GM18951 (cell line): Measurements from ENCODE around the gene DLG4.

Experiments used
- POLR2A ChIP-seq: IDR thresholded peaks from 4 replicates; pipeline ENCODE4 v1.6.1; 2011; ENCODE audit warnings: mild to moderate bottlenecking; ENCODE audit not compliant: insufficient read length, insufficient read depth; ENCODE audit errors: extremely low read depth
- in situ Hi-C: fragments of 300-500 bp; cut with MboI; formaldehyde crosslinking; loops from one replicate; pipeline ENCODE4 v1.12.0; 2022; ENCODE audit warnings: low sequenced_read_pairs, mixed read lengths, inconsistent platforms; ENCODE audit not compliant: unreplicated experiment

Gene DLG4

DNA sequence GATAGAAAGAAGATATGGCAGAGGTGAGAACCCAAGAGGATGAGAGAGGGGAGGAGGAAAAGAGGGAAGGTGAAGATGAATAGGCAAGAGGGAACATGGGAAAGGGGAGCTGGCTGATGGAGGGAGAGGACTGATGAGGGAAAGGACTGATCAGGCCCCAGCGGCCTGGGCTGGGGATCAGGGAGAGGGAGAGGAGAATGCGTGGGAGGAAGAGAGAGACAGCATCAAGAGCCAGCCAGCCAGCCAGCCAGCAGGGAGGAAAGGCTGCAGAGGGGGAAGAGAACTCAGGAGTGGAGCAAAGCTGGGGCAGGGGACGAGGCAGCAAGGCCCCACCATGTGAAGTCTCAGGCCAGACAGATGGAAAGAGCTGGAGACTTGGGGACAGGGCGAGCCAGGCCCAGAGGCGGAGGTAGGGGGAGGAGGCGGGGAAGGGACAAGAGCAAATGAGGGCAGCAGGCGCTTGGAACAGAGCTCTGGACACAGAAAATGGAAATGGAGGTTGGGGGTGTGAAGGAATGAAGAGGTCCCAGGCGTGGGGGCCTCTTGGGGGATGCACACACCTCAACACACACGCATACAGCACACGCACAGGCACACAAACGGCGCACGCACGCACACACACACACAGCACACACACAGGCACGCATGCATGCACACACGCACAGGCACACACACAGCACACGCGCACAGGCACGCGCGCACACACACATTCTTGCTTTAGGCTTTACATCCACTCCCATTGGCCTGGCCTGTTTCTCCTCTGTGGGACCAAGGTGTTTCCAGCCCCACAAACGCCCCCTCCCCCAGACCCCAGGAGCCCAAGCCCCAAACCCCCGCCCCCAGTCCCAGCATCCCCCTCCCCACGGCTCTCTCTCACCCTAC lies 12.3 kb downstream of the DLG4 start:
- no peak for TF ChIP-seq POLR2A
- in situ Hi-C loops = no loop called here

DNA sequence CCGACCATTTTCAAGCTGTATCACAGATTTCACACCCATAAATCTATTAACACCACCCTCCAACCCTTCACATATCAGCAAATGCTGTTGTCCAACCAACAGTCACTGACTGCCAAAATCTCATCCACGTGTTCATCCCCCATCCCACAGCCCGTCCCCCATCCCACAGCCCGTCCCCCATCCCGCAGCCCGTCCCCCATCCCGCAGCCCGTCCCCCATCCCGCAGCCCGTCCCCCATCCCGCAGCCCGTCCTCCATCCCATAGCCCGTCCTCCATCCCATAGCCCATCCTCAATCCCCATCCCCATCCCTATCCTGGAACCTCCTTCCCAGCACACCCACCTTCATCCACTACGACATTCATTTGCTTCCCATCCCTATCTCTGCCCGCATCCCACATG lies 14.1 kb downstream of the DLG4 start:
- in situ Hi-C loops = no loop called here
- no peak for TF ChIP-seq POLR2A

DNA sequence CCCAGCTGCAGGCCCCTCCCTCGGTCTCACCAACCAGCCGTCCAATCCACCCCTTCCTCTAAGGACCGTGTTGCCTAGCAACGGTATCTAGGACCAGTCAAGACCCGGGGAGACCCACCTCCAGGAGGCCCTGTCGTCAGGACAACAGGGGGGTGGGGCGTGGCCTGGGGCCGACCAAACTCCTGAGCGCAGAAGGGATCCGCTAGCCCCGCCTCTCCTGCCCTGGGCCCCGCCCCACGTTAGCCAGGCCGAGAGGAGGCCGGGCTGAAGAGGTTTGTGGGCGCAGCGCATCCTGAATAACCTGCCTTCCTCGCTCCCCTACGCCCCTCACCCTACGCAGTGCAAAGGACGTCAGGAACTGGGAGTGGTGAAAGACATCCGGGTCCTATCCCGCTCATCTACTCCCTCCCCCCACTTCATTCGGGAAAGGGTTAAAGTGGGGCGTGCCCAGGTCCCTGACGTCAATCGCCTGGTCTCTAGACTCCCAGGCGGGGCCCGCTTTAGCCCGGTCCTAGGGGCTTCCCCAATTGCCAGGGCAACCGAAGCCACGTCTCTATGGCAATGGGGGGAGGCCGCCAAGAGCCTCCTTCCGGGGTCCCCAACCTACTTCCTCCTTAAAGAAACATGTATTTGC lies 14.7 kb downstream of the DLG4 start:
- TF ChIP-seq POLR2A = peak; percentile 31
- in situ Hi-C loops = no loop called here

DNA sequence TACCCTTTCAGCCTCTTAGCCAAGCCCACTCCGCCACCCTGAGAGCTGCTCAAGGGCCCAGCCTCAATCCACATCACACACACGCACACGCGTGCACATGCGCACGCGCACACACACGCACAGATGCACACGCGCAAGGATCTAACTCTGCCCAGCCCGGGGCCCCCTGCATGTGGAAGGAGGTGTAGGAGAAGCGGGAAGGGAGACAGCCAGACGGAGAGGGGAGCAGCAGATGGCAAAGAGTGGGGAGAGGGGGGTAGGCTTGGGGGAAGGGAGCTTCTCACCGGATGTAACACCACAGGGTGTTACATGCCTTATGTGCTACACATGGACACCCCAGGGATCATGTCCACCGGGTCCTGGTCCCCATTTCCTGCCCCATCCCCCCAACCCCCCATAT lies 15.3 kb downstream of the DLG4 start:
- TF ChIP-seq POLR2A = no peak
- in situ Hi-C loops = no loop called here

DNA sequence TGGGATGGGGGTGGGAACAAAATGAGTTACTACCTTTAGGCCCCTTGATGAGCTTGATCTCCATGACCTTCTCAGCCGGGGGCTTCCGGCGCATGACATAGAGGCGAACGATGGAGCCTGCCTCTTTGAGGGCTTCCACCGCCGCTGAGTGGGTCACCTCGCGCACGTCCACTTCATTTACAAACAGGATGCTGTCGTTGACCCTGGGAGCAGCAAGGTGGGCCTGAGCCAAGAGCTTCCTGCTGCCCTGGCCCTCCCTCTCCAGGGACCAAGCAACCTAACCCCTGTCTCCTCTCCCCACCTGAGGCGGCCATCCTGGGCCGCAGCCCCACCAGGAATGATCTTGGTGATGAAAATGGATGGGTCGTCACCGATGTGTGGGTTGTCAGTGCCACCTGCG lies 16.2 kb downstream of the DLG4 start:
- no peak for TF ChIP-seq POLR2A
- in situ Hi-C loops = no loop called here

DNA sequence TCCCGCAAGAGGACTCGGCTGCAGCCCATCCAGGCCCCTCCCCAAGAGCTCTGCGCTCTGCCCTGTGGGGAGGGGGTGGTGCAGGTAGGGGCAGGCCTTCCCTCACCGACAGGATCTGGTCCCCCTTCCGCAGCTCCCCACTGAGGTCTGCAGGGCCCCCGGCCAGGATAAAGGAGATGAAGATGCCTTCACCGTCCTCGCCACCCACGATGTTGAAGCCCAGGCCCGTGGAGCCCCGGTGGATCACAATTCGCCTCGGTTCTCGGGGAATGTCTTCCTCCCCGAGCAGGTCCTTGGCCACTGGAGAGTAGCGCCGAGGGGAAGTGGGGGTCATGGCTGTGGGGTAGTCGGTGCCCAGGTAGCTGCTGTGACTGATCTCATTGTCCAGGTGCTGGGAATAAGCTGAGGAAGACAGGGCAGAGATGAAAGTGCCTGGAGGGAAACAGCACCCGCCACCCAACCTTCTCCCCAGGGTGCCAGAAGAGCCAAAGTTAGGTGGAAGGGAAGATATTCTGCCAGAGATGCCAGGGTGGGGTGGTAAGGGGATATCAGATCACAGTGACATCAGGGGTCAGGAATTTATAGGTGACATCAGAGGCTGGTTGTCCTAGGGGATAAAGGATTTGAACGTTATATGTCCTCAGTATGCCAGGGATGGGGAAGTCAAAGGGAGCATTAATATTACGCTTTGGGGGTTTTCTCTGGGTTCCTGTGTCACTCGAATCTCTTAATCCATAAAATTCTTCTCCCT lies 22.8 kb downstream of the DLG4 start:
- in situ Hi-C loops = no loop called here
- no peak for TF ChIP-seq POLR2A

DNA sequence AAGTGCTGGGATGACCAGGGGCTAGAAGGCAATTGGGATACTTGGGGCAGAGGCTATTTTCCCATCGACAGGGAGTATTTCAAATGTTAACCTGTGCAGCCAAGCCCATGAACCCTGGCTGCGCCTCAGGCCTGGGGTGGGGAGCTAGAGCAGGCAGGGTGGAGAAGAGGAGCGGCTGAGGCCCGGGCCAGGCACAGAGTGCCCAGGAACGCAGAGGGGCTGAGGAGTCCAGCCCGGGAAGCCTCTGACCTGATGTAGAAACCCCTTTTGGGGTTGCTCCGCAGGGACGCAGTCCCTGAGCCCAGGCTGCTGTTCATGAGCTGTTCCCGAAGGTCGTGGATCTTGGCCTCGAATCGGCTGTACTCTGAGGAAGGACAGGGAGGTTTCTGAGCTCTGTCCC lies 23.7 kb downstream of the DLG4 start:
- in situ Hi-C loops = no loop called here
- no peak for TF ChIP-seq POLR2A

DNA sequence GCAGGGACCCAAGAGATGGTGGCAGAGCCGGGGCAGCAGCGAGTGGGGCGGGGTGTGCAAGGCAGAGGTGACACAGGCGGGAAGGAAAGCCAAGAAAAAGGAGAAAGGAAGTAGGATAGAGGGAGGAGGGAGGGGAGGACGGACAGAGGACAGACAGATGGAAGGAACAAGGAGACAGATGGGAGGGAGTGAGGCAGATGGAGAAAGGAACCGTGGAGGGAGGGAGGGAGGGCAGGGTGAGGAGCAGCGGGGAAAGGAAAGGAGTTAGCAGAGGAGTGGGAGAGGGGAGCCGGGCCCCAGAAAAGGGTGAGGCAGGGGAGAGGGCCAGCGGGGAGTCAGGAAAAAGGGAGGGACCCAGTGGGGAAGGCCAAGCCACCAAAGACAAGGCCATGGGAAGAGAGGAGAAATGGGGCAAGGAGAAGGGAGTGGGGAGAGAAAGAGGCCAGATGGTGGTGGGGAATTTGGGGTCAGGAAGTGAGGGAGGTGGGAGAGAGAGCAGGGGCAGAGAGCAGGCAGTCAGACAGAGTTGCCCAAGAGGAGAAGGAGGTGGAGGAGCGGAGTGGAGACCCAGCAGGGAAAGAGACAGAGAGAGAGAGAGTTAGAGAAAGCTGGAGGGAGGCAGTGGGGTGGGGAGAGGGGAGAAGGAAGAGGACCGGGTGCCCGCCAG lies 27.2 kb downstream of the DLG4 start:
- in situ Hi-C loops = no loop called here
- TF ChIP-seq POLR2A = no peak

DNA sequence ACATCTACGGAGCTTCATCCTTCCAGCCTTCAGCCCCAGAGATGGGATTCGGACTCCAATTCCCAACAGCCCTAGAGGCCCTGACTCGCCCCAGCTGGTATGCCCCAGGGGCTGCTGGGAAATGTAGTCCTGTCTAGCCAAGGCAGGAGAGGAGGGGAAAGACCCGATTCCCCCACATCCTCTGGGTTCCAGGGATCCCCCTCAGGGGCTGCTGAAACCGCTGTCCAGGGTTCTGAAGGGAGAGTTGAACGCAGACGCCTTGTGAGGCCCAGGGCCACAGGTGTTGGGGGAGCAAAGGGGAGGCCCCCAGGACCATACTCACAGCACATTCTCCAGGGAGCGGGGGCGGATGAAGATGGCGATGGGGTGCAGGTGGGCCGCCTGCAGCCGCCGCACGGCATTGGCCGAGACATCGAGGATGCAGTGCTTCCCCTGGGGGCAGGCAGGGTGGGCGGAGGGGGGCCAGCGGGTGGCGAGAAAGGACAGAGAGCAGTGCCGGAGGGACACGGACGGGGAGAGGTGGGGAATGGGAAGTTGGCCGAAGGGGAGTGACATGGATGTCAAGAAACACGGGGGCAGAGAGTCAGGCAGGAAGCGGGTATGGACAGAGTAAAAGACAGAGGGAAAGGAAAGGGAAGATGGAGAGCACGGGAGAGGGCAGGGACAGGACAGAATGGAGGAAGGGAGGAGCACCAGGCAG lies 27.9 kb downstream of the DLG4 start:
- in situ Hi-C loops = no loop called here
- no peak for TF ChIP-seq POLR2A

DNA sequence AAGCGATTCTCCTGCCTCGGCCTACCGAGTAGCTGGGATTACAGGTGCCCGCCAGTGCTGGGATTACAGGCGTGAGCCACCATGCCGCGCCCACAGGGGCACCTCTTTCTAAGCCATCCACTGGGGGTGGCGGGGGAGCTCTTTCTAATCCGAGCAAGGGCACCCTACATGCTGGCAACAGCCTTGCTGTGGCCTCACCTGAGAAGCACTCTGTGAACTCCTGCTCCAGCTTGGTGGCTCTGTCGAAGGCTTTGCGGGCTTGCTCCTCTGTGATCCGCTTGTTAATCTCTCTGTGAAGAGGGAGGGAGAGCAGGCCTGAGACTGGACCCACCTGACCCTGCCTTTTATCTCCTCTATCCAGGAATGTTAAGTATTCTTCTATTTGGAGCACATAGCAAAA lies 28.6 kb downstream of the DLG4 start:
- TF ChIP-seq POLR2A = no peak
- in situ Hi-C loops = no loop called here

DNA sequence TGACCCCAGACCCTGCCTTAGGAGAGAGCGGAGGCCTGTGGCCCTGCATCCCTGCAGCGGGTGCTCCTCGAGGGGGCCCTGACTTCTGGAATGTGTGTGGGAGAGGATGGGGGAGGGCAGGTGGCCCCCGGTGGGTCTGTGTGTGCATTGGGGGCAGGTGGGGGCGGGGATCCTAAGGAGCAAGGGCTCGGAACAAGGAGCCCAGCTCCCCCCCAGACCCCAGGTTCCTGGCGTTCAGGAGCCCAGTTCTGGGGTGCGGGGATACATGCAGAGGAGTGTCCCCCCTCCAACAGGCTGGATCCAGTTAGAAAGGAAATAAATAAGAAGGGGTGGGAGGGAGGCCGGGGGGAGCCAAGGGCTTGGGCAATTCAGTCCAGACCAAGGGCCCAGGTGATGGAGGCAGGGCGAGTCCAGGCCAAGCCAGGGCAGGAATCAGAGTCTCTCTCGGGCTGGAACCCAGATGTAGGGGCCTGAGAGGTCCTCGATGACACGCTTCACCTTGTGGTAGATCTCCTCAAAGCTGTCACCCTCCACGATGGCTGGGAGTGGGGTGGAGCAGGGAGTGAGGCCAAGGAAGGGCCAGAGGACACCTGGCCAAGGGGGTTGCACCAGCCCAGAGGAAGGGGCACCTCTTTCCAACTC lies 29.2 kb downstream of the DLG4 start:
- in situ Hi-C loops = no loop called here
- TF ChIP-seq POLR2A = no peak

DNA sequence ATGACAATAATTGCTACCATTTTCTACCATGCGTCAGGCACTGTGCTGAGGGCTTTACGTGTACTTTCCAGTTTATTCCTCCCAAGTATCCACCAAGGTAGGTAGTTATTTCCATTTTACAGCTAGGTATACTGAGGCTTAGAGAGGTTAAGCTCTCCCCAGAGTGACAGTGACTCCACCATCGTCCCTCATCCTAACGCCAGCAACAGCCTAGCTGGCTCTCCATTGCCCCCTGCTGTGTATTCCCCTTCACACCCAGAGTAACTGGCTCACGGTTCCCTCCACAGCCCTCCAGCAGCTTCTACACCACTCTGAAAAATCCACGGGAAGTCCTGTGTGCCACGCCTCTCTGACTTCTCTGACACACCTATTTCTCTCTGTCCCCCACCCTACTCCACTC lies 33.4 kb downstream of the DLG4 start:
- in situ Hi-C loops = no loop called here

More for the DNA sequence above, 33.4 kb downstream of the DLG4 start:
- TF ChIP-seq POLR2A = no peak
